SK-N-SH treated with all-trans-retinoic acid at 6 μM for 48 hours (cell line): Measurements from ENCODE around the gene SYAP1.

Experiments used
- ATAC-seq: fragments of 200-7000 bp; cut with Tn5 transposase; 3 replicates; pipeline ENCODE4 v1.9.1; 2020; ENCODE audit warnings: mild to moderate bottlenecking, moderate library complexity
- BACH2 ChIP-seq: fragments of 250-450 bp; sonication (Bioruptor Pico); IDR thresholded peaks from 2 replicates; pipeline ENCODE4 v1.9.0; 2021; ENCODE audit warnings: mild to moderate bottlenecking, borderline replicate concordance
- CREB5 ChIP-seq: fragments of 250-450 bp; sonication (Bioruptor Pico); IDR thresholded peaks from 2 replicates; pipeline ENCODE4 v1.5.1; 2020; ENCODE audit warnings: low read depth, mild to moderate bottlenecking, moderate library complexity
- GLIS3 ChIP-seq: fragments of 250-450 bp; sonication (Bioruptor Pico); IDR thresholded peaks from 2 replicates; pipeline ENCODE4 v1.5.0; 2020; ENCODE audit warnings: mild to moderate bottlenecking, moderate library complexity
- OSR1 ChIP-seq: fragments of 250-450 bp; sonication (Bioruptor Pico); IDR thresholded peaks from 2 replicates; pipeline ENCODE4 v1.8.0; 2022; ENCODE audit warnings: moderate library complexity, mild to moderate bottlenecking, inconsistent platforms
- PATZ1 ChIP-seq: fragments of 250-450 bp; sonication (Bioruptor Pico); IDR thresholded peaks from 2 replicates; pipeline ENCODE4 v1.8.0; 2020; ENCODE audit warnings: mild to moderate bottlenecking, moderate library complexity, borderline replicate concordance
- POU6F1 ChIP-seq: fragments of 250-450 bp; sonication (Bioruptor Pico); IDR thresholded peaks from 2 replicates; pipeline ENCODE4 v1.8.0; 2021; ENCODE audit warnings: low read depth, mild to moderate bottlenecking, moderate library complexity, borderline replicate concordance
- RARB ChIP-seq: fragments of 250-450 bp; sonication (Bioruptor Pico); IDR thresholded peaks from 2 replicates; pipeline ENCODE4 v1.8.0; 2021; ENCODE audit warnings: mild to moderate bottlenecking, moderate library complexity
- SNAI2 ChIP-seq: fragments of 250-450 bp; sonication (Bioruptor Pico); IDR thresholded peaks from 2 replicates; pipeline ENCODE4 v1.5.0; 2020; ENCODE audit warnings: mild to moderate bottlenecking, moderate library complexity
- TCF4 ChIP-seq: fragments of 250-450 bp; sonication (Bioruptor Pico); IDR thresholded peaks from 2 replicates; pipeline ENCODE4 v1.8.0; 2021; ENCODE audit warnings: mild to moderate bottlenecking, moderate library complexity, borderline replicate concordance
- TOX ChIP-seq: fragments of 250-450 bp; sonication (Bioruptor Pico); IDR thresholded peaks from 2 replicates; pipeline ENCODE4 v1.8.0; 2021; ENCODE audit warnings: mild to moderate bottlenecking, moderate library complexity, borderline replicate concordance
- TSHZ2 ChIP-seq: fragments of 250-450 bp; sonication (Bioruptor Pico); IDR thresholded peaks from 2 replicates; pipeline ENCODE4 v1.5.0; 2020; ENCODE audit warnings: mild to moderate bottlenecking, moderate library complexity
- ZC3H10 ChIP-seq: fragments of 250-450 bp; sonication (Bioruptor Pico); IDR thresholded peaks from 2 replicates; pipeline ENCODE4 v1.5.1; 2021; ENCODE audit warnings: mild to moderate bottlenecking, moderate library complexity
- ZFP30 ChIP-seq: fragments of 450-650 bp; formaldehyde crosslinking; IDR thresholded peaks from 2 replicates; pipeline ENCODE4 v1.5.0; 2022; ENCODE audit warnings: mild to moderate bottlenecking, moderate library complexity
- ZNF565 ChIP-seq: fragments of 450-650 bp; formaldehyde crosslinking; conservative IDR thresholded peaks from 2 replicates; pipeline ENCODE4 v1.5.0; 2020; ENCODE audit warnings: low read depth, mild to moderate bottlenecking, moderate library complexity
- ZNF70 ChIP-seq: fragments of 450-650 bp; formaldehyde crosslinking; IDR thresholded peaks from 2 replicates; pipeline ENCODE4 v1.5.0; 2020; ENCODE audit warnings: mild to moderate bottlenecking, moderate library complexity
- ZNF8 ChIP-seq: fragments of 450-650 bp; formaldehyde crosslinking; IDR thresholded peaks from 2 replicates; pipeline ENCODE4 v1.5.0; 2020; ENCODE audit warnings: mild to moderate bottlenecking, moderate library complexity
- TF ChIP-seq, protein P1 (sequence below): fragments of 250-450 bp; sonication (Bioruptor Pico); IDR thresholded peaks from 2 replicates; pipeline ENCODE4 v1.5.1; 2021; ENCODE audit warnings: mild to moderate bottlenecking, moderate library complexity

Gene SYAP1

GRCh38 chrX:16683007-16683664 lies 36.3 kb upstream of the SYAP1 start (continued):
- TF ChIP-seq POU6F1 (CRISPR knock-in tag) (no peak), TSHZ2 (CRISPR knock-in tag) (no peak), PATZ1 (CRISPR knock-in tag) (no peak)

GRCh38 chrX:16687514-16687913 lies 31.9 kb upstream of the SYAP1 start:
- TF ChIP-seq GLIS3 (CRISPR knock-in tag) (no peak), ZNF70 (no peak), SNAI2 (CRISPR knock-in tag) (no peak), ZC3H10 (CRISPR knock-in tag) (no peak), ZNF8 (no peak), PATZ1 (CRISPR knock-in tag) (no peak), TSHZ2 (CRISPR knock-in tag) (no peak), TCF4 (CRISPR knock-in tag) (no peak), POU6F1 (CRISPR knock-in tag) (no peak), CREB5 (no peak), TOX (CRISPR knock-in tag) (no peak), ZFP30 (CRISPR knock-in tag) (no peak), BACH2 (CRISPR knock-in tag) (no peak), RARB (CRISPR knock-in tag) (no peak), ZNF565 (CRISPR knock-in tag) (no peak), OSR1 (CRISPR knock-in tag) (no peak)
- TF ChIP-seq, protein P1, sequence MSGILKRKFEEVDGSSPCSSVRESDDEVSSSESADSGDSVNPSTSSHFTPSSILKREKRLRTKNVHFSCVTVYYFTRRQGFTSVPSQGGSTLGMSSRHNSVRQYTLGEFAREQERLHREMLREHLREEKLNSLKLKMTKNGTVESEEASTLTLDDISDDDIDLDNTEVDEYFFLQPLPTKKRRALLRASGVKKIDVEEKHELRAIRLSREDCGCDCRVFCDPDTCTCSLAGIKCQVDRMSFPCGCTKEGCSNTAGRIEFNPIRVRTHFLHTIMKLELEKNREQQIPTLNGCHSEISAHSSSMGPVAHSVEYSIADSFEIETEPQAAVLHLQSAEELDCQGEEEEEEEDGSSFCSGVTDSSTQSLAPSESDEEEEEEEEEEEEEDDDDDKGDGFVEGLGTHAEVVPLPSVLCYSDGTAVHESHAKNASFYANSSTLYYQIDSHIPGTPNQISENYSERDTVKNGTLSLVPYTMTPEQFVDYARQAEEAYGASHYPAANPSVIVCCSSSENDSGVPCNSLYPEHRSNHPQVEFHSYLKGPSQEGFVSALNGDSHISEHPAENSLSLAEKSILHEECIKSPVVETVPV (CRISPR knock-in tag), result no peak
- TF ChIP-seq, all 23 proteins: peak for 0
- ATAC-seq, result peak; percentile 64; the same call in 2 of the 3 replicates
